GM21717 (cell line): ENCODE results near the gene OR5C1.
"Not testable (repeated sequence)": the region's sequence is repeated elsewhere in the genome, so short reads cannot be mapped to it uniquely, and the experiment has no call there.

Experiments used
- ATAC-seq: cut with Tn5 transposase; IDR thresholded peaks from one replicate; pipeline ENCODE4 v1.9.1; 2021; ENCODE audit warnings: mild to moderate bottlenecking, moderate library complexity; ENCODE audit not compliant: unreplicated experiment

The OR5C1 gene

GRCh38 chr9:122810306-122810946 is 21.7 kb downstream of the OR5C1 start:
- no peak for ATAC-seq

- no peak for ATAC-seq
Observed at GRCh38 chr9:122812736-122813135, 24.0 kb downstream of the OR5C1 start.

- ATAC-seq: no peak
Observed at GRCh38 chr9:122814545-122814944, 25.8 kb downstream of the OR5C1 start.

GRCh38 chr9:122815544-122815943 is 26.8 kb downstream of the OR5C1 start:
- no peak for ATAC-seq

DNA sequence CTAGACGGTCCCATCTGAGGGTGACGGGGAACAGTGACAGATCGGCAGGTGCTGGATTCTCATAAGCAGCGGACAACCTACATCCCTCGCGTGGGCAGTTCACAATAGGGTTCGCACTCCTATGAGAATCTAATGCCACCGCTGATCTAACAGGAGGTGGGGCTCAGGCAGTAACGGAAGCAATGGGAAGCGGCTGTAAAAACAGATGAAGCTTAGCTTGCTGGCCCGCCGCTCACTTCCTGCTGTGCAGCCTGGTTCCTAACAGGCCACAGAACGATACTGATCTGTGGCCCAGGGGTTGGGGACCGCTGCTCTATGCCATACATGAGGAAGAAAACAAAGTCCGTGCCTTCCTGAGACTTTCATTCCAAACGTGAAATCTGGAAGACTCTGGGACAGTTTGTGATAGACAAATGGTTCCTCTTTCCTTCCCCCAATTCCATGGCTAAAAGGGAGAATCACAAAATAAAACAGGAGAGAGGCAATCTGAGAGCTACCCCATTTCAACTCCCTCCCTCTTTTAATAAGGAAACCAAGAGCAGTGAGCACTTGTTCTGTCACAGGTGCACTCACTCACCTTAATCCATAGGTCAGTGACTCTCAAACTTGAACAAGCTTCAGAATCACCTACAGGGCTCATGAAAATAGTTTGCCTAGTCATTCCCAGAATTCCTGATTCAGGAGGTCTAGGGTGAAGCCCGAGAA is 27.6 kb downstream of the OR5C1 start:
- ATAC-seq: no peak

GRCh38 chr9:122819326-122819725 is 30.6 kb downstream of the OR5C1 start:
- no peak for ATAC-seq

- no peak for ATAC-seq
Observed at GRCh38 chr9:122819791-122820489, 31.2 kb downstream of the OR5C1 start.

- ATAC-seq: no peak
Observed at GRCh38 chr9:122820490-122820845, 31.7 kb downstream of the OR5C1 start.

GRCh38 chr9:122821278-122821943 is 32.7 kb downstream of the OR5C1 start:
- ATAC-seq: no peak

GRCh38 chr9:122822056-122822455 is 33.3 kb downstream of the OR5C1 start:
- ATAC-seq: no peak

DNA sequence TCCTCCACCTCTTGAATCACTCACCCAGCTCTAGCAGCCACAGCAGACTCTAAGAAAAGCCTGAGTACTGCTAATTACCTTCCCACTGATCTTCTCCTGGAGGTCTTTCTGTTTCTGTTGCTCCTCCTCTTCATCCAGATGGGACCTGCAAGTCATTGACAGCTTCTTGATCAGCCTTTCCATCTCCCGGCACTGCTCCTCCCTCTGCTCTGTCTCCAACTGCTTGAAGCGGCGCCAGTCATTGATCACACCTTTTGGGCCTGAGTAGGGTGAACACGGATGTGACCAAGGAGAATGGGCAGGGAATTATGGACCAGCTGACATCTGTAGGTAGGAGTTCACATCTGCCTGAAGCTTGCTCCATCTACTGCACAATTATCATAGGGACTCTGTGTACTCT is 34.2 kb downstream of the OR5C1 start:
- no peak for ATAC-seq

DNA sequence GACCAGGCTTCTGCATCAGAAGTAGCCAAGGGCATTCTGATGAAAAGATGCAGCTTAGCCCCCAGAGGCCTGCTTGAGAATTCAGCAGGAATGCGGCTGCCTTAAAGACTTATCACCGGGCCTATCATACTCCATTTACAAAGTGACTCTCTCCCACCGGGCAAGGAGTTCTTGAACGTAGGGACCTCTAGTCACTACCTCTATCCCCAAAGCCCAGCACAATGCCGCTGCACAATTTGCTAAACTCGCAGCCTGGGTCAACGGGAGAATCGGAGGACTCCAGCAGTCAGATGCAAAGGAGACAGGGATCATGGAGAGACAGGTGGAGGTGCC is 39.0 kb downstream of the OR5C1 start:
- ATAC-seq: peak; percentile 12

DNA sequence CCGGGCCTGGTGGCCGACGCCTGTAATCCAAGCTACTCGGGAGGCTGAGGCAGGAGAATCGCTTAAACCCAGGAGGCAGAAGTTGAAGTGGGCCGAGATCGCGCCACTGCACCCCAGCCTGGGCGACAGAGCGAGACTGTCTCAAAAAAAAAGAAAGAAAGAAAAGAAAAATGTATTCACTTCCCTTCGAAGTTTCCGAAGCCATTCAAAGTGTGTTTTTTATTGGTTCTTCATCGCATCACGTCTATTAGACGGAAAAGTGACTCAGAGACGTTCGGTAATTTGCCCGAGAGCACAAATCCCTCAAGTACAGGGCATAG is 40.2 kb downstream of the OR5C1 start:
- not testable (repeated sequence) for ATAC-seq

DNA sequence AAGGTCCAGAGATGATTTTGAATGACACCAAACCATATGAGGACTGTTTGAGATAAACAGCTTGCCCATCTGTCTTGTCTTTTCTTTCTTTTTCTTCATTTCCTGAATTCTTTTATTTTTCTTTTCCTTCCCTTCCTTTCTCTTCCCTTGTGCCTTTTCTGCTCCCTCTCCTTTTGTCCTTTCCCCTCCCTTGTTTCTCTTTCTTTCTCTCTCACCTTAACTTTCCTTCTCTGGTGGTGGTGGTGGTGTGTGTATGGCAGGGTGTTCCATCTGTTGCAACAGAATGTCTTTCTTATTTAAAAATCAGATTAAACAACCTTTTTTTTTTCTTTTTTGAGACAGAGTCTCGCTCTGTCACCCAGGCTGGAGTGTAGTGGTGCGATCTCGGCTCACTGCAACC is 43.5 kb downstream of the OR5C1 start:
- ATAC-seq: no peak

DNA sequence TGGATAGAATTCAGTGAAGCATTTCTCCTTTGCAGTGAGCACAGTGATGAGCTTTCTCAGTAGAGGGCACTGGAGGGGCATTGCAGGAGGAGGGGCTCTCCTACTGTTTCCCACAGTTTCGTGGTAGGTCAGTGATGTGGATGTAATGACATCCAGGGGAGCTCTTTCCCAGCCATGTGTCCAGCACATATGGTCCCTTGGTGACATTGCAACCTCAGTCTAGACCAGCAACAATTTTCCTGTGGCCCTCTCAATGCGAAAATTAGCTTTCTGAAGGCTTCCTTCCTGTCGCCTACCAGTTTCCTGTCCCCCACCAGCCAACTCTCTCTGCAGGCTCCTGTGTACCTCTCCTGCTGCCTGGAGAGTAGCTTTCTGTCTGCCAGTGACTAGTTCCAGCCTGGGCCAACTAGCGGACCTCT is 46.6 kb downstream of the OR5C1 start:
- ATAC-seq: no peak

- no peak for ATAC-seq
Observed at GRCh38 chr9:122837266-122837850, 48.6 kb downstream of the OR5C1 start.

- ATAC-seq: not testable (repeated sequence)
Observed at GRCh38 chr9:122838441-122838840, 49.7 kb downstream of the OR5C1 start.
